ENCODE data around the gene COX6B2.
A peak's percentile ranks its signal among the peaks of the same experiment; 100 is the strongest.

DNA sequence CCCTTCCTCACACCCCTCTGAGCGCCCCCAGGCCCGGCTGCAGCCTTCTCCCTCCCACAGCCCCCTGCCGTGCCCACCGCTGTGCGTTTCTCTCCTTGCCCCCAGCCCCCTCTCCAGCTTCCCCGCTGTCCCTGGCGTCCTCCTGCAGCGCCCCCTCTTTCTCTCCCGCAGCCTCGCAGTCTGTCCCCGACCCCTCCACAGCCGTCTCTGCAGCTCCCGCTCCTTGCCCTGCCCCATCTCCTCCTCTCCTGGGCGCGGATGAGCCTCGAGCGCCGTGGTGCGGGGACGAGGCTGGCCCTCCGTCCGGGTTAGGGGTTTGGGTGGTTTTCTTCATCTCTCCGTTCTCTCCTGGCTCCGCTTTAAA is 13.8 kb downstream of the COX6B2 start:
- TF ChIP-seq, protein P1, sequence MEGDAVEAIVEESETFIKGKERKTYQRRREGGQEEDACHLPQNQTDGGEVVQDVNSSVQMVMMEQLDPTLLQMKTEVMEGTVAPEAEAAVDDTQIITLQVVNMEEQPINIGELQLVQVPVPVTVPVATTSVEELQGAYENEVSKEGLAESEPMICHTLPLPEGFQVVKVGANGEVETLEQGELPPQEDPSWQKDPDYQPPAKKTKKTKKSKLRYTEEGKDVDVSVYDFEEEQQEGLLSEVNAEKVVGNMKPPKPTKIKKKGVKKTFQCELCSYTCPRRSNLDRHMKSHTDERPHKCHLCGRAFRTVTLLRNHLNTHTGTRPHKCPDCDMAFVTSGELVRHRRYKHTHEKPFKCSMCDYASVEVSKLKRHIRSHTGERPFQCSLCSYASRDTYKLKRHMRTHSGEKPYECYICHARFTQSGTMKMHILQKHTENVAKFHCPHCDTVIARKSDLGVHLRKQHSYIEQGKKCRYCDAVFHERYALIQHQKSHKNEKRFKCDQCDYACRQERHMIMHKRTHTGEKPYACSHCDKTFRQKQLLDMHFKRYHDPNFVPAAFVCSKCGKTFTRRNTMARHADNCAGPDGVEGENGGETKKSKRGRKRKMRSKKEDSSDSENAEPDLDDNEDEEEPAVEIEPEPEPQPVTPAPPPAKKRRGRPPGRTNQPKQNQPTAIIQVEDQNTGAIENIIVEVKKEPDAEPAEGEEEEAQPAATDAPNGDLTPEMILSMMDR (conservative IDR thresholded peaks at IDR 0.05; ENCODE audit: low read depth, low read length): peak; percentile 44
- TF ChIP-seq EZH2 (IDR thresholded peaks at IDR 0.05; ENCODE audit: low read length, unreplicated experiment) (no peak), EZH2phosphoT487 (IDR thresholded peaks at IDR 0.05; ENCODE audit: borderline replicate concordance, low read length) (no peak)

All from PC-3 (cell line).